ENCODE measurements around the gene RASA2.
"Not testable (repeated sequence)": the region's sequence is repeated elsewhere in the genome, so short reads cannot be mapped to it uniquely, and the experiment has no call there.

The RASA2 gene

GRCh38 chr3:141498598-141499223, 11.9 kb downstream of the RASA2 start:
- no peak for DNase-seq

GRCh38 chr3:141499284-141499683, 12.5 kb downstream of the RASA2 start:
- DNase-seq, result no peak

GRCh38 chr3:141499965-141500364, 13.1 kb downstream of the RASA2 start:
- DNase-seq, result no peak

DNA sequence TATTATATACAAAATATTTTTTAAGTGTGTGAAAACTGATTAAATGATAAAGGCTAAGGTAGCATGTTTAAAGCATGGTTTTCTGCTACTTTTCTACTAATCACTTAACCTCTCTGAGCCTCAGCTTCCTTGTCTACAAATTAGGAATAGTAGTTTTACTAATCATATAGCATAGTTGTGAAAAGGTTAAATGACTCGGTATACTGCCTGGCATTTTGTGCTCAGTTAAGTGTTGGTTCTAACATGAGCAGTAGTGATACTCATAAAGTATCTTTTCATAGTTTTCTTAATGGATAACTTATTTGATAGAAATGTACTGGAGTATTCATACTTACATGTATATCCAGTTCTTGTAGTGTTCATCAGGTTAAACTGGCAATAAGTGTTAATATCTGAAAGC, 13.6 kb downstream of the RASA2 start:
- no peak for DNase-seq

DNA sequence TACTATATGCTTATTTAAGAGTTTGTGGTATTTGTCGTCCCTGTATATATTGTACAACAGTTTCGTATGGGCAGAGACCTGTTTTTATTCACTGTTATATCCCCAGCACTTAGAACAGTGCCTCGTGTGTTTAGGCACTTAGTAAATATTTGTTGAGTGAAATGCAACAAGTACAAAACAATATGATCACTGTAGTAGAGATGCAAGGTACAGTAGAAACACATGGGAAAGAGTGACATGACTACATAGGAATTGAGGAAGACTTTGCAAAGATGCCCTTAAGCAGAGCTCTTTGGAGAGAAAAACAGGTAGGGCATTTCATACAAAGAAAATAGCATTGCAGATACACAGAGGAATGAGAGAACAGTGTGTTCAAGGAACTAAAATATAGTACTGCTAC, 18.3 kb downstream of the RASA2 start:
- no peak for DNase-seq

- no peak for DNase-seq
These were observed 19.2 kb downstream of the RASA2 start for GRCh38 chr3:141506071-141506470.

GRCh38 chr3:141507392-141508066, 20.7 kb downstream of the RASA2 start:
- no peak for DNase-seq

DNA sequence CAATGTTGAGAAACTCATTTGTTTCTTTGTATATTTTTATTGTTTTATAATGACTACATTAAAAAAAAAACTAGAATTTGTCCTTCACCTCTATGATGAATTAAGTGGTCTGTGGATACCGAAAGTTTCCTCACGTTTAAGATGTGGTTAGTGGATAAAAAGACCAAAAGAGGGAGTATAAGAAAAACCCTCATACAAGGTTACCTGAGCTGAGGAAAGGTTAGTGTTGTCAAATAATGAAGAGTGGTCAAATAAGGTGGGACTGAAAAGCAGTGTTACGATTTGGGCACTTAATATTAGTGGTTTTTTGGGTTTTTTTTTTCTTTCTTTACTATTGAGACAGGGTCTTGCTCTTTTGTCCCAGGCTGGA, 21.2 kb downstream of the RASA2 start:
- no peak for DNase-seq

- no peak for DNase-seq
These were observed 24.5 kb downstream of the RASA2 start for GRCh38 chr3:141511361-141511760.

GRCh38 chr3:141514382-141514781, 27.6 kb downstream of the RASA2 start:
- DNase-seq, result no peak

- no peak for DNase-seq
These were observed 32.8 kb downstream of the RASA2 start for GRCh38 chr3:141519587-141519986.

GRCh38 chr3:141521781-141522180, 35.0 kb downstream of the RASA2 start:
- no peak for DNase-seq

DNA sequence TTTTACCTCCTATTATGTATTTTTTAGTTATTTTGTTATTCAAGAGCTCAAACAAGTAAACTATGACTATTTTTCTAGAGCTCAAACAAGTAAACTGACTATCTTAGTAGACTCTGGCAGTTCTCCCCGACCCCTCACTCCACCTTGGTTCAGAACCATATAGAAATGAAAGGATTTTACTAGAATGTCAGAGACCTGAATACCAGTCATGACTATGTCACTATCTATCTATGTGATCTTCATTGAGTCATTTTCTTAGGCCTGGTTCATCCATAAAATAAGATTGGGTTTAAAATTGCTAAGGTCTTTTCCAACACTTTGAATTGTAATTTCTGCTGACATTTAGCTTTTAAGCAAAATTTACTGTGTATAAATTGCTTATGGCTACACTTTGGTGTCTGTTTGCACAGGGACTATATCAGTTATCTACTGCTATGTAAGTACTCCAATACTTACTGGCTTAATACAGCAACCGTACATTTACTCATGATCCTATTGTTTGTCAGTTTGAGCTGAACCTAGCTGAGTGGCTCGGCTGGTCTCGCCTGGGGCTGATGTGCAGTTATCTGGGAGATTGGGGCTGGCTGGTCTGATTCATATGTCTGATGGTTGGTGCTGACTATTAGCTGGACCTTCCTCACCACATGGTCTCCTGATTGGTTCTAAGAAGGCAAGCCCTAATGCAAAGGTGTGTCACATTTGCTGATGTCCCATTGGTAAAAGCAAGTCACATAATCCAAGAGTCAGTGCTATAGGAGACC, 37.0 kb downstream of the RASA2 start:
- no peak for DNase-seq

DNA sequence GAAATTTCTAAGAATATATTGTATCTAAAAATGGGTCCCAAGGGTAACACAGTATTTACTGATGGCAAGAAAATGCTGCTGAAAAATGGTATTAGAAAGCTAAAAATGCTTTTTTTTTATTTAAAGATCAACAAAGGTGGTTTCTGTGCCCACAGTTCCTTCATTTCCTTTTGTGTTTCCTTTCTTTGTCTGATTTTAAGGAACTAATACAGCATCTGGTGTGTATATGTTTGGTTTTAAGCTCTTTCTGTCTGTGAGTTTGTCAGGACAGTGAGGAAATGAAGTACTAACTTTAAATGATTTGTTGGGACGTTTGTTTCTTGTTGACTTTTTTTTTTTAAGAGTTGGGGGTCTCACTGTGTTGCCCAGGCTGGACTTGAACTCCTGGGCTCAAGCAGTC, 38.2 kb downstream of the RASA2 start:
- no peak for DNase-seq

GRCh38 chr3:141525814-141526213, 39.0 kb downstream of the RASA2 start:
- no peak for DNase-seq

GRCh38 chr3:141526709-141527108, 39.9 kb downstream of the RASA2 start:
- DNase-seq, result no peak

DNA sequence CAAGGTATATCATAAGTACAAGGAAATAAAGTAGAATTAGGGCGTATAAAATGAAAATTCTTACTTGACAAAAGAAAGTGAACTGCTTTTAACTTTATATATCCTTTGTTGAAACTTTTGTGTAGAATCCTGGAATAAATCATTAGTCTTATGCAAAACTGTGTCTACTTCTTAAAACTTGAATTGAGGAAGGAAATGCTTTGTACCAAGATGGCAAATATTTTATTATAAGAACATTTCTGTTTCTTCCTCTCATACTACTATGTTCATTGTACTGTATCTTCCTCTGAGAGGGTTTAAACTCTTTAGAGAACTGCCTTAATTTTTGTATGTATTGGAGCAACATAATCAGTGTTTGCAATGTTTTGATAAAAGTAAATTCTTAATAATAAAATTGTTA, 42.0 kb downstream of the RASA2 start:
- no peak for DNase-seq

- DNase-seq, result no peak
These were observed 42.4 kb downstream of the RASA2 start for GRCh38 chr3:141529256-141529655.

DNA sequence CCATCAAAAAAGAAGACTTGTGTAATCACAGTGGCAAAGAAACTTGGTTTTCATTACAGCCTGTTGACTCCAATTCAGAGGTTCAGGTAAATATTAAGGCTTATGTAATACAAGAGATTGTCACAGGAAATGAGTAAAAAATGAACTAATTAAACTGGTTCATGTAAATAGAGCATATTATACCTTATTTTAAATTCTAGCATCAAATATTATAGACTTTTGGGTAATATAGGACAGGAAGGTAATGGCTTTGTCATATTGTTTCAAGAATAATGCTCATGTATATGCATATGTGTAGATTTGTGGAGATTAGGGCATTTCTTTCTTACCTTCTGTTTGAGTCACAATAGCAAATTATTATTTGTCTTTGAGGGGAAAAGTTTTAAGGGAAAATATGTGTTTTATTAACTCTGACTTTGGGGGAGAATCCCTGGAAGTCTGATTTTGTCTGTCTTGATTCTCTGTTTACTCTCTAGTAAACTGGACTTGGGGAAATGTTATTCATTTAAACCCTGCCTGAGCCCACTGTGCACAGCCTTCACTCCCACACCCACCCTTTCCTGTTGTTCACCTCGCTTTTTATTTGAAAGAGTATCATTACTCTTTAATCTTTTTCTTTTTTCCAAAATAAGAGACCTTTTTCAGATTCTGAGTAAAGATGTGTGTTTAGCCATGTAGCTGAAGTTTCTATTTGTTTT, 43.0 kb downstream of the RASA2 start:
- no peak for DNase-seq

DNA sequence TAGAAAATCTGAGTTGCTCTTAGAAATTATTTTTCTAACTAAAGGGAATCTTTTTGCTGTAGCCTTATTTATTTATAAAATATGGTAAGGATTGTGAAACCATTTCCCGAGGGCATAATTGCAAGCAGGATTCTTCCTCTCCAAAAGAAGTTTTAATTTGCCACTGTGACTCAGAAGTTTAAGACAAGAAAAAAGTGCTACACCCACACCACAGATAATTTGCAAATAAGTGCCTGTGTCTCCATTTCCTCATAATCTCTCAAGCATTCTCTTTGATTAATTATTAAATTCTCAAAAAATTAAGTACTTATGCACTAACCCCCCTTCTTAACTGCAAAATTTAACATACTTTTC, 43.6 kb downstream of the RASA2 start:
- no peak for DNase-seq

GRCh38 chr3:141532609-141533008, 45.8 kb downstream of the RASA2 start:
- DNase-seq, result no peak

GRCh38 chr3:141536017-141536416, 49.2 kb downstream of the RASA2 start:
- not testable (repeated sequence) for DNase-seq

- DNase-seq, result no peak
These were observed 51.0 kb downstream of the RASA2 start for GRCh38 chr3:141537856-141538255.

Measured in NCI-H1417 treated with DMSO at 0.1 percent for 48 hours (cell line).